CD4-positive, alpha-beta T cell treated with Interleukin-15 for 1 hour (primary cell): ENCODE results near the gene LRRC61.
A peak's percentile ranks its signal among the peaks of the same experiment; 100 is the strongest.

Experiments
- DNase-seq: peaks from one replicate; pipeline ENCODE4 v3.0.0-alpha.2; 2020

LRRC61 gene

DNA sequence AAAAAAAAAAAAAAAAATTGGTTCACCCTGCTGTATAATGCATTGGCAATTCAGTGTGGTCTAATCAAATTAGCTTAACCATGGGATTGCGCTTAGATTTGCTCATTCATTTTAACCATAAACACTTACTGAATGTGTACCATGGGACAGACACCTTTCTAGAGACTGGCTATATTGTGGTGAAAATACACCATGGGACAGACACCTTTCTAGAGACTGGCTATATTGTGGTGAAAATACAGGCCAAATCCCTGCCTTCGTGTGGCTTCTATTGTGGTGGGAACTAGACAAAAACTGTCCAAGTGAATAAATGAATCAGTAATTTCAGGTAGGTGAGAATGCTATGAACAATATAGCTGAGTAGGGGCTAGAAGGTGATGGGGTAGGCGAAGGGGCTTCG lies 35.3 kb downstream of the LRRC61 start:
- no peak for DNase-seq

DNA sequence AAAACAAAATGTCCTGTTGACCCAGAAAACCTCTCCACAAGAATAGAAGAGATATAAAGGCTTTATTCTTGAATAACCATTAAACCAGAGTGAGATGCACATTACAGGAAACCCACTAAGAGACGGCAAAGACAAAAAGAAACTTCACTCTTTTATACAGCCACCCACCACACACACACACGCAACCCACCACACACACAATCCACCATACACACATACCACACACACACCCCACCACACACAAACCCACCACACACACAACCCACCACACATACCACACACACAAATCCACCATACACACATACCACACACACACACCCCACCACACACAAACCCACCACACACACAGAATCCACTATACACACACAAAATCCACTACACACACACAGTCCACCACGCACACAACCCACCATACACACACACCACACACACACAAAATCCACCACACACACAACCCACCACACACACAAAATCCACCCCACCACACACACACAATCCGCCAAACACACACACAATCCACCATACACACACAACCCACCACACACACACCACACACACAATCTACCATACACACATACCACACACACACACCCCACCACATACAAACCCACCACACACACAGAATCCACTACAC lies 36.0 kb downstream of the LRRC61 start:
- DNase-seq, result no peak

DNA sequence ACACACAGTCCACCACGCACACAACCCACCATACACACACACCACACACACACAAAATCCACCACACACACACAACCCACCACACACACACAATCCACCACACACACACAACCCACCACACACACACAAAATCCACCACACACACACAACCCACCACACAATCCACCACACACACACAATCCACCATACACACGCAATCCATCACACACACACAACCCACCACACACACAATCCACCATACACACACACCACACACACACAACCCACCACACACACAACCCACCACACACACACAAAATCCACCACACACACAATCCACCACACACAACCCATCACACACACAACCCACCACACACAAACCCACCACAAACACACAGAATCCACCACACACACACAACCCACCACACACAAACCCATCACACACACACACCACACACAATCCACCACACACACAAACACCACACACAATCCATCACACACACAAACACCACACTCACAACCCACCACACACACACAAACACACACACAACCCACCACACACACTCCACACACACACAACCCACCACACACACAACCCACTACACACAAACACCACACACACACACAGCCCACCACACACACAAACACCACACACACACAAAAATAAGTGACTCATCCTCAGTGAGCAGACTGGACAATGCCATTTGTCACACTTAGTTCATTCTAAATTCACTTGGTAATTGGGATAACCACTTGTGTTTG lies 36.6 kb downstream of the LRRC61 start:
- DNase-seq, result no peak

DNA sequence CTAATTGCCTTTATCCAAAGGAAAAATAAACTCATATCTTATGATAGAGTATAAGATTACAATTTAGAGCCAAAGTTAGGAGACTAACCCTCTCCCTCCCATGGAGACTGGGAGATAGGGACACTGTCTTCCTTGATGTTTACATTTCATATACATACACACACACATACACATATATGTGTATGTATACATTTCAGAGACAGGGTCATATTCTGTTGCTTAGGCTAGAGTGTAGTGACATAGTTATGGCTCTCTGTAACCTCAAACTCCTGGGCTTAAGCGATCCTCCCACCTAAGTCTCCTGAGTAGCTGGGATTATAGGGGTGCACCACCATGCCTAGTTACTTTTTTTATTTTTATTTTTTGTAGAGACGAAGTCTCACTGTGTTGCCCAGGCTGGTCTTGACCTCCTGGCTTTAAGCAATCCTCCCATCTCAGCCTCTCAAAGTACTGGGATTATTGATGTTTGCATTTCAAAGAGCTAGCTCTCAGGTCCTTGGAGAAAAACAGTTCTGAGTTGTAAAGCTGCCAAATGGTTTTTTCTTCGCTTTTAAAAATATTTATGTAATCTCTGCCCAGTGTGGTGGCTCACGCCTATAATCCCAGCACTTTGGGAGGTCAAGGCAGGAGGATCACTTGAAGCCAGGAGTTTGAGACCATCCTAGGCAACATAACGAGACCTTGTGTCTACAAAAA lies 37.4 kb downstream of the LRRC61 start:
- DNase-seq, result no peak

DNA sequence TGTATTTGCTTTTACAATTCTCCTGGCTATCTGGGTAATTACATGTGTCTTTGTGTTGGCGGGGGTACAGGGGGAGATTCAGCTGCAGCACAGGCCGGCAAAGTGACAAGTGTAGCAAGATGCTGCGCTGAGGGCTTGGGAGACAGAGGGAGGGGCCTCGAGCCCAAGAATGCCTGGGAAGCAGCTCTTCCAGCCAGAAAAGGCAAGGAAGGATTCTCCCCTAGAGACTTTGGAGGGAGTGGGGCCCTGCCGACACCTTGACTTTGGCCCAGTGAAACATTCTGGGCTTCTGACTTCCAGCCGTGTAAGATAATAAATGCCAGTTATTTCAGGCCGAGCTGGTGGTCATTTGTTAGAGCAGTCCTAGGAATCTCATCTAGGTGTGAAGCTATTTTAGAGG lies 38.2 kb downstream of the LRRC61 start:
- DNase-seq, result no peak

DNA sequence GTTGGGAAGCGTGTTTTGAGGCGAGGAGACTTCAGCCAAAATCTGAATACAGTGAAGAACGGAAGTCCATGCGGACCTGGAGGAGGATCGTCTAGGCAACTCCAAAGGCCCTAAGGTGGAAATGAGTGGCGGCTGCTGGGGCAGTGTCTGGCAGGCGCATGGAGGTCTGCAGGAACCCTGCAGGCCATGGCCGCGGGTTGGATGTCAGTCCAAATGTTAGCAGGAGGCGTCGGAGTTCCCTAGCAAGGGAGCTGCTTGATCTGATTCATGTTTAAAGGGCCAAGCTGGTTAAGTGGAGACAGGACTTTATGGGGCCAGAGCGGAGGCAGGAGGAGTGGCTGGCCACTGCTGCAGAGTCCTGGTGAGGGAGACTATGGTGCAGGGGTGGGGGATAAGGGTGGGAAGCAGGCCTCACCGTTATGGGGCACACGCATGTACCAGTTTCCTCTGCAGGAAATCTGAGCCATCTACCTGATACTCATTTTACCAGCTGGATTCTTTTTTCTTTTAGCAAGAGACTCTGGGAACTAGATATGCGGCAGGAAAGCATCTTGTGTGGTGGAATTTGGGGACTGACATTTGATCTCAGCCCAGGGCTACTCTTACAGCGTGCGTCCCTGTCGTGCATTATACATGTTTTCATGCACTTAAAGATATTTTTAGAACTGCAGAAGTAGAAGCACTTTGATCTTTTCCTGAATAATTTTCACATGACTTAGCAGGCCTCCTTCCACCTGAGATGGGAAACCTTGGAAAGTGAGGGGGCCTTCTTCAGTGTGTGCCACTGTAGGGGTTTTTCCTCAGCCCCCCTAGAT lies 38.9 kb downstream of the LRRC61 start:
- DNase-seq, result no peak

DNA sequence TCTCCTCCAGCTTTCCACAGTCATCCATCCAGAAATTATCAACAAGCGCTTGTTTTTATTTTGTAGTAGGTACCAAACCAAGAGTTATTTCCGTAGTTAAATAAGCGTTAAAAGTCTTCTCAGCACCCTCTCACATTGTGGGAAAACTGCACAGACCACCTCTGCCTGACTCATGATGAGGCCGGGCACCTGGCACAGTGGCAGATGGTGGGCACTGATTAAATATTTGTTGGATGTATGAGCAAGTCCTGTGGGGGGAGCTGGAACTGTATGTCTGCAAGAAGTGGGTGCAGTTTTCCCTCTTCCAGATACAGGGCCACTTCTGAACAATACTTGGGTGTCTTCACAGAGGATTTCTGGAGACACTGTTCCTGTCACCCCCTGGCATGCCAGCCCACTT lies 40.2 kb downstream of the LRRC61 start:
- DNase-seq, result no peak

DNA sequence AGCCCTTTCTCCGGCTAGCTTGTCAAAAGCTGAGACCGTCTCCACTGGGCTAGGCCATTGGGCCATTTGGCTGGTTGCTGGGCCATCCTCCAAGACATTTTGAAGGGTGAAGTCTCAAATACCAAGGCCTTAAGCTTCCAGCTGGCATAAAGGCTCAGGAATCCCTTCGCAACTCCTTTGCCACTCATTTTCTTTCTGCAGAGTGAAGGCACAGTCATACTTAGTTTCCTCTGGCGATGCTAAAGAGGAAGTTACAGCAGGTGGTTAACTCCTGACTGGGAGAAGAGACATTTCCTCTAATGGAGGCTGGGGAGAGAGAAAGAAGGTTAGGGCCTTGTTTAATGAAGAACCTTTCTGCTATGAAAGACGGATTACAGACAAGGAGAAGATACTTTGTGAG lies 40.7 kb downstream of the LRRC61 start:
- DNase-seq, result no peak

DNA sequence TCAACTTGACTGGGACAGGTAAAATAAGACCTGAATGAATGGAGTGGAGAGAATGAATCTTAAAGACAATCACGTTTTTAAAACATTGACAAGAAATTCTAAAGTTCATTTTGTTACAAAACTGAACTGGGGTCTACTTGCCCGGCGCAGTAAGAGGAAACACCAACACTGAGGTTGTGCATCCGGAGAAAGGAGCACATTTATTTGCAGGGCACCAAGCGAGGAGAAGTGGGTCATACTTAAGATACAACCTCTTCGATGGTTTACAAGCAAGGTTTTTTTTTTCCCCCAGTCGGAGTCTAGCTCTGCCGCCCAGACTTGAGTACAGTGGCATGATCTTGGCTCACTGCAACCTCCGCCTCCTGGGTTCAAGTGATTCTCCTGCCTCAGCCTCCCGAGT lies 42.0 kb downstream of the LRRC61 start:
- no peak for DNase-seq

DNA sequence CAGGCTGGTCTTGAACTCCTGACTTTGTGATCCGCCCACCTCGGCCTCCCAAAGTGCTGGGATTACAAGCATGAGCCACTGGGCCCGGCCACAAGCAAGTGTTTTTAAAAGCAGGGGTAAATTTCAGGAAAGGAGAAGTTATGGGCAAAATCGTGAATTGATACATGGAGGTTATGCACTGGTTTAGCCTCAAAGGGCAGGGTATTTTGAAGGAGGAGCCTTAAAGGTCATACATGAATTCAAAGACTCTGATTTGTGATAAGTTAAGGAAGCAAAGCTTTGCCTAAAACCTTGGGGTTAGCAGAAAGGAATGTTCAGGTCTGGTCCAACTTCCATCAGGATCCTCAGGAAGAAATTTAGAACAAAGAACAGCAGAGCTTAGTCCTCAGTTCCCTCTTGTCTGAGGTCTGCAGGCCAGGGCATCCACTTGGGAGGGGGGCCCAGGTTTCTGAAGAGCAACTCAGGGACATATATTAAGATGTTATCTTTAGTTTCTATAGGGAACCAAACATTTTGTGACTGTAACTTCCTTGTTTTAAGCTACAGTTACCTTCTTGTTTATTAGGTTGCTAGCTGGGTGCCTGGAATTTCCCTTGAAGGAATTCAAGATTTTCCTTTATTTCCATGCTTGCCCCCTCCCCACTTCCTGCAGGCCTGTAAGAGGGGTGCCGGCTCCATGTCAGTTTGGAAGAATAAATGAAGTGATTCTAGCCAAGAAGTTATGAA lies 42.7 kb downstream of the LRRC61 start:
- DNase-seq, result peak; percentile 64

DNA sequence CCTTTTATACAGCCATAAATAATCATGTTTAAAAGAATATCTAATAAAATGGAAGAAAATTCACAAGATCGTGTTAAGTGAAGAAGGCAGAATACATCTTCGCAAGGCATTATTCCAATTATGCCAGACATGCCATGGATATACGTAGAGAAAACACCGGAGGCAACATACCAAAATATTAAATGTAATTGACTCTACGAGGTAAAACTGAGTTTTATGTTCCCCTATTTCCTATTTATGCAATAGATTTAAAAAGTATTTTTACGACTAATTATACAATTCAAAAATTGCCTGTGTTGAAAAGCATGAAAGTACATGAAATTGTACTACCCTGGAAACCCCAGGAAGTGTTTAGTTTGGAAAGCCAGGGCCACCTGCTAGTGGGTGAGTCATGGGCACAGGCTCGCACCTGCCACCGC lies 44.5 kb downstream of the LRRC61 start:
- DNase-seq, result no peak

DNA sequence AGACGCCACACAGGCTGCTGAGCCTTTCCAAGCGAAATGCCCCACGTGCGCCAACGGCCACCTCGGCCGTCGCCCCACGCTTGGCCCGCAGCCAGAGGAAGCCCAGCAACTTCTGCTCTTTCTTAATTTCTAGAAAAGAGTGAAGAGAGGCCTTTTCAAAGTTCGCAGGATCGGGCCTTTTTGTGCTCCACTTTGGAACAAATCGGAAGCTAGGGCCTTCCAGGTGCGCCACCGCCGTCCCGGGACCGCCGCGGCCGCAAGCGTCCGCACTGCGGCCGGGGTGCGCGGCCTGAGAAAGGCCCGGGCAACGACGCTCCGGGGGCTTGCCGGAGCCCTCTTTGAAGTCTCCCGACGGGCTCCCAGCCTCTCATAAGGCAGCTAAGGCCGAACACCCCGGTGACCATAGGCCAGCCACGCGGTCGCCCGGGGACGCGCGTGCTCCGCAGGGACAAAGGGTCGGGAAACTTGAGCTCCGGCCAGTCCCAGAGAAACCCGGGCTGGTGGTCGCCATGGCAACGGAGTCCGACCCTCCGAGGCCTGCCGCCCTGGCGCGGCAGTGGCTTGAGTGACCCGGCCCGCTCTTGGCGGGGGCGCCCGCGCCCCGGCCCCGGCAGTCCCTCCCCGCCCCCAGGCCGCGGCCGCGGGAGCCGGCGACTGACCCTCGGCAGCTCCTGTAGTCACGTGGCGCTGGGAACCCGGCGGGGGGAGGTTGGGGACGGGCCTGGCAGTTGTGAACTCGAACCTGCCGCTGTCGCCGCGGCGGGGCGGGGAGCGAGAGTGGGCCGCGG lies 45.1 kb downstream of the LRRC61 start, which contains the start of gene REPIN1:
Gene REPIN1 (plus strand): TSS at position 727 of the 788 bp plus-strand sequence. CDS start 890 bp downstream, outside the sequence.
- DNase-seq, result peak; percentile 86

DNA sequence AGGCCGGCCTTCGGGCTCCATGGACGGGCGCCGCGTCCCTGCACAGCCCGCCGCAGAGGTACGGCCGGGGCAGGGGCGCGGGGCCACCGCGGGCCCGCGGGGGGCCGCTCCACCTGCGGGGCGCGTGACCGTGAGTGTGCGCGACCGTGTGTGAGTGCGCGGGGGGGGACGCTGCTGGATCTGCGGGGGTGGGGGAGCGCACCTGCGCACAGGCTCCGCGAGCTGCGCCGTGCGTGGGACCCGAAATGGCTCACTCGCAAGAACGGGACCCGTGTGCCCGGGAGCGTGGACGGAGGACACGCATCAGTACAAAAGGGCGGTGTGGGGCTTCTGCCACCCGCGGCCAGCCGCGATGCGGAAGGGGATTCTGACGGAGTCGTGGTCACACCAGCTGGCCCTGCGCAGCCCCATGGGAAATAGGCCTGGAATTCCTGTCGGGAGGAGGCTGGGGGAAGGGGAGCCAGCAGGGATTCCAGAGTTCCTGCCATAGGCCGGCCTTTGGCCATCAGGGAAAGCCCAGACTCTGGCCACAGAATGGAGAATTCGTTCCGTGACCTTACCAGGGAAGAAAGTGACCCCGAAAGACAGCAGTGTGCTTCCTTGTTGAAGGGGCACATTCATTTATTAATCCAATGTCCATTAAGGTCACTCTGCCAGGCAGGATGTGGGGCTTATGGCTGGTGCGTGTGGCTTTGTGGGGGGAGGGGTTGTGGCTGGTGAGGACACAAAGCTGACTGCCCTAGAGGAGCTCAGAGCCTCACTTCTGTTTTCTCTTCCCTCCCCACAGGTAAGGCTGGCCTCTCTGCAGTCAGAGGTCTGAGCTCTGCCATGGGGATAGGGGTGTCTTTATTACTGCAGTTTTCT lies 46.0 kb downstream of the LRRC61 start:
- peak; percentile 68 for DNase-seq

DNA sequence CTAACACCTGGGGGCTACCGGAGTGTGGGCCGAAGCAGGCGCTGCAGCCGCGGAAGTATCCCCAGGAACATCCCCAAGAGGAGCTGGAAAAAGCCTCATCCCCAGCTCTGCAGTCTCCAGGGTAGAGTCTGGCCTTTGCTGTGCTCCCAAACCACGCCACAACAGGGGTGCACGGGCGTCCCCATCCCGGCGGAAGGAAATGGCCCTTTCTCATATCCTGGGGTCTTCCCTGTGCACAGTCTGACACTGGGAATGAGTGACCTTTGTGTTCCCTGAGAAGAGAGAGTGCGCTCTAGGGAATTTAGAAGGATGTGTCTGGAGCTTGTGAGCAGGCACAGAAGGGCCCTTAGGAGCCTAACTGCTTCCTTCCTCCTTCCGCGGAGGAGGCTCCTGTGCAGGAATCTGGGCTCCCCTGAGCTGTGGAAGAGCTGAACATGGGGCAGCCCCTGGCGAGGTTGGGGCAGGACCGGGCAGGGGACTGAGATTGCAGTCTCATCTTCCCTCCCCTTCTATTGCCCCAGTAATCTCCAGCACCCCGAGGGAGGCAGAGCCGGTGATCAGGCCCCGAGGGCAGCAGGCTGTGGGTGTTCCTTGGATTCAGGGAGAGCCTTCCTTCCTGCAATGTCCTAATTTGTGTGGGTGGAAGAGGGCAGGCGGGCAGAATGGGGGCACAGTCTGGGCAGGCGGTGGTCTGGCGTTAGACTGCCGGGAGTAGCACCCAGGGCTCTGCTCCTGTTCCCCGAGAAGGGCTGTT lies 46.8 kb downstream of the LRRC61 start:
- no peak for DNase-seq

DNA sequence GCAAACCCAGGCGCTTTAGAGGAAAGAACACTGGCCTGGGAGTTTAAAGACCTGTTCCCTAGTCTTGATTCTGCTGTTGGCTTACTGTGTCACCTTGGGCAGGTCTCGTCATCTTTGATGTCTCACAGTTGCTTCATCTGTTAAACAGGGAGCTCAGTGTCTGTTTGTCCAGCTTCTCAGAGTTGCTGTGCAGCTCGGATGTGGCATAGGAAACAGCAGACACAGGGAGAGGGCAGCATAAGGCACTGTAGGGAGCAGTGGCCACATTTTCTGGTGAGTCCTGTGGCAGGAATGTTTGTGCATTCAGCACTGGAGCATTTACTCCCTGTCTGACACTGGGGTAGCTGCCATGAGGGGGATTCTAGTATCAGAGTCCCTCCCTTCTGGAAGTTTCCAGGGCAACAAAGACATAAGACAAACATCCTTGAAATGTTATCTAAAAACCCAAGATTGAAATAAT lies 47.5 kb downstream of the LRRC61 start:
- DNase-seq, result no peak

DNA sequence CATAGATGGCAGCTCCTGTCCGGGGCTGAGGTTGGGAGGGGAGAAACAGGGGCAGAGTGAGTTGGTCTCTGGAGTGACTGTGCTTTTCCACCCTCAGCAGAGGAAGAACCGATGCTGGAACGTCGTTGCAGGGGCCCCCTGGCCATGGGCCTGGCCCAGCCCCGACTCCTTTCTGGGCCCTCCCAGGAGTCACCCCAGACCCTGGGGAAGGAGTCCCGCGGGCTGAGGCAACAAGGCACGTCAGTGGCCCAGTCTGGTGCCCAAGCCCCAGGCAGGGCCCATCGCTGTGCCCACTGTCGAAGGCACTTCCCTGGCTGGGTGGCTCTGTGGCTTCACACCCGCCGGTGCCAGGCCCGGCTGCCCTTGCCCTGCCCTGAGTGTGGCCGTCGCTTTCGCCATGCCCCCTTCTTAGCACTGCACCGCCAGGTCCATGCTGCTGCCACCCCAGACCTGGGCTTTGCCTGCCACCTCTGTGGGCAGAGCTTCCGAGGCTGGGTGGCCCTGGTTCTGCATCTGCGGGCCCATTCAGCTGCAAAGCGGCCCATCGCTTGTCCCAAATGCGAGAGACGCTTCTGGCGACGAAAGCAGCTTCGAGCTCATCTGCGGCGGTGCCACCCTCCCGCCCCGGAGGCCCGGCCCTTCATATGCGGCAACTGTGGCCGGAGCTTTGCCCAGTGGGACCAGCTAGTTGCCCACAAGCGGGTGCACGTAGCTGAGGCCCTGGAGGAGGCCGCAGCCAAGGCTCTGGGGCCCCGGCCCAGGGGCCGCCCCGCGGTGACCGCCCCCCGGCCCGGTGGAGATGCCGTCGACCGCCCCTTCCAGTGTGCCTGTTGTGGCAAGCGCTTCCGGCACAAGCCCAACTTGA lies 48.2 kb downstream of the LRRC61 start:
- no peak for DNase-seq

DNA sequence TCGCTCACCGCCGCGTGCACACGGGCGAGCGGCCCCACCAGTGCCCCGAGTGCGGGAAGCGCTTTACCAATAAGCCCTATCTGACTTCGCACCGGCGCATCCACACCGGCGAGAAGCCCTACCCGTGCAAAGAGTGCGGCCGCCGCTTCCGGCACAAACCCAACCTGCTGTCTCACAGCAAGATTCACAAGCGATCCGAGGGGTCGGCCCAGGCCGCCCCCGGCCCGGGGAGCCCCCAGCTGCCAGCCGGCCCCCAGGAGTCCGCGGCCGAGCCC lies 48.8 kb downstream of the LRRC61 start:
- DNase-seq, result no peak

DNA sequence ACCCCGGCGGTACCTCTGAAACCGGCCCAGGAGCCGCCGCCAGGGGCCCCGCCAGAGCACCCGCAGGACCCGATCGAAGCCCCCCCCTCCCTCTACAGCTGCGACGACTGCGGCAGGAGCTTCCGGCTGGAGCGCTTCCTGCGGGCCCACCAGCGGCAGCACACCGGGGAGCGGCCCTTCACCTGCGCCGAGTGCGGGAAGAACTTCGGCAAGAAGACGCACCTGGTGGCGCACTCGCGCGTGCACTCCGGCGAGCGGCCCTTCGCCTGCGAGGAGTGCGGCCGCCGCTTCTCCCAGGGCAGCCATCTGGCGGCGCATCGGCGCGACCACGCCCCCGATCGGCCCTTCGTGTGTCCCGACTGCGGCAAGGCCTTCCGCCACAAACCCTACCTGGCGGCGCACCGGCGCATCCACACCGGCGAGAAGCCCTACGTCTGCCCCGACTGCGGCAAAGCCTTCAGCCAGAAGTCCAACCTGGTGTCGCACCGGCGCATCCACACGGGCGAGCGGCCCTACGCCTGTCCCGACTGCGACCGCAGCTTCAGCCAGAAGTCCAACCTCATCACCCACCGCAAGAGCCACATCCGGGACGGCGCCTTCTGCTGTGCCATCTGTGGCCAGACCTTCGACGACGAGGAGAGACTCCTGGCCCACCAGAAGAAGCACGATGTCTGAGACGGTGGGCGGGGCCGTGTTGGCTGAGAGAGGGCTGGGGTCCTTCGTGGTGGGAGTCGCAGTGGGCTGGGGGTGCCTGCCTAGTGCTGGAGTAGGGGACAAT lies 49.3 kb downstream of the LRRC61 start:
- DNase-seq, result no peak
